ENCODE results near the gene LMX1B.

The LMX1B gene

DNA sequence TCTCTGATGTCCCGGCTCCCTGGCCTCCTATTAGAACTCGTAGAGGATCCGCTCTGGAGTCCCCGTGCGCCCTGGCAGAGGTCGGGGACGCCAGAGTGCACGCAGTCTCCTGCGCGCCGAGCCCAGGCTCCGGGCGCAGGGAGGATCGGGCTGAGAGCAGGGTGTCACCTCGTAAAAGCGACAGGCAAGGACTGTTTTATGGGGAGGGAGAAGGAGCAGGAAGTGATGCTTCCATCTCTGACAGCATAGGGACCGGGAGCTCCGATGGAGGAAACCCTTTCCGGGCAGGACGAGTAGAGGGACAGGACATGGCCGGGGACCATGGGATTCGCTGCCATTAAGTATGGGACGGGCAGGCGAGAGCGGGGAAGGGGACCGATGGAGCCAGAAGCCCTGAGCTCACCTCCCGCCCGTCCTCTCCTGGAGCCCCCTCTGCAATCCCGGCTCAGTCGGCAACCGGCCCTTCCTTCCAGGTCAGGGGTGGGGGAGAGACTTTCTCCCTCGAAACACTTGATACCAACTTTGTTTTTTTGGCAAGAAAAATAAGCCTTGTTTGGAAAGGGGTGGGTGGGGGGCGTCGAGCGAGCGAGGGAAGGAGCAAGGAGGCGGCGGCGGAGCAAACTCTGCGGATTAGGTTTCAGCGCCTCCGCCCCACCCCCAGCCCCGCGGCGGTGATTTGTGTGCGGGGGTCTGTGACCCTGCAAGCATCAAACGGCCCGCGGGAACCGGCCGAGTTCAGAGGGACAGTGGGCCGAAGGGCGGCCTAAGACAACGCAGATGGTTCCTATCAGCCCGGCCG, 12.6 kb downstream of the LMX1B start:
- peak overlapping the region; percentile 29 for H3K4me3 ChIP-seq (ENCODE audit: low read depth, low read length)
- TF ChIP-seq, protein P1, sequence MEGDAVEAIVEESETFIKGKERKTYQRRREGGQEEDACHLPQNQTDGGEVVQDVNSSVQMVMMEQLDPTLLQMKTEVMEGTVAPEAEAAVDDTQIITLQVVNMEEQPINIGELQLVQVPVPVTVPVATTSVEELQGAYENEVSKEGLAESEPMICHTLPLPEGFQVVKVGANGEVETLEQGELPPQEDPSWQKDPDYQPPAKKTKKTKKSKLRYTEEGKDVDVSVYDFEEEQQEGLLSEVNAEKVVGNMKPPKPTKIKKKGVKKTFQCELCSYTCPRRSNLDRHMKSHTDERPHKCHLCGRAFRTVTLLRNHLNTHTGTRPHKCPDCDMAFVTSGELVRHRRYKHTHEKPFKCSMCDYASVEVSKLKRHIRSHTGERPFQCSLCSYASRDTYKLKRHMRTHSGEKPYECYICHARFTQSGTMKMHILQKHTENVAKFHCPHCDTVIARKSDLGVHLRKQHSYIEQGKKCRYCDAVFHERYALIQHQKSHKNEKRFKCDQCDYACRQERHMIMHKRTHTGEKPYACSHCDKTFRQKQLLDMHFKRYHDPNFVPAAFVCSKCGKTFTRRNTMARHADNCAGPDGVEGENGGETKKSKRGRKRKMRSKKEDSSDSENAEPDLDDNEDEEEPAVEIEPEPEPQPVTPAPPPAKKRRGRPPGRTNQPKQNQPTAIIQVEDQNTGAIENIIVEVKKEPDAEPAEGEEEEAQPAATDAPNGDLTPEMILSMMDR (IDR thresholded peaks at IDR 0.05; ENCODE audit: borderline replicate concordance, insufficient read depth, low read depth, low read length): no peak

DNA sequence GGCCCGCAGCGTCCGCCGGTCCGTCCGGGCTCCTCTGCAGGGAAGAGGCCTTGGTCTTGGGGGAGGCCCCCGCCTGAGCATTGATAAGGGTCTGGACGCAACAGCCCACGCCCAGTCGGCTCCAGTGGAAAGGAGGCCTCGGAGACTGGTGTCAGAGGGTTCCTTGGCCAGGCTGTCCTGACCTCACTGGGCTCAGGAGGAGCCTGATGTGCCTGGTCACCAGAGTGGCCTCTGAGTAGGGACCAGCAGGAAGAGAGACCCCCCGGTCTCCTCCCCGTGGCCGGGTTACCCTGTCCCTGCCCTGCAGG, 13.2 kb downstream of the LMX1B start:
- TF ChIP-seq, protein P1 (IDR thresholded peaks at IDR 0.05; ENCODE audit: borderline replicate concordance, insufficient read depth, low read depth, low read length): no peak
- H3K4me3 ChIP-seq (ENCODE audit: low read depth, low read length): no peak overlapping the region

DNA sequence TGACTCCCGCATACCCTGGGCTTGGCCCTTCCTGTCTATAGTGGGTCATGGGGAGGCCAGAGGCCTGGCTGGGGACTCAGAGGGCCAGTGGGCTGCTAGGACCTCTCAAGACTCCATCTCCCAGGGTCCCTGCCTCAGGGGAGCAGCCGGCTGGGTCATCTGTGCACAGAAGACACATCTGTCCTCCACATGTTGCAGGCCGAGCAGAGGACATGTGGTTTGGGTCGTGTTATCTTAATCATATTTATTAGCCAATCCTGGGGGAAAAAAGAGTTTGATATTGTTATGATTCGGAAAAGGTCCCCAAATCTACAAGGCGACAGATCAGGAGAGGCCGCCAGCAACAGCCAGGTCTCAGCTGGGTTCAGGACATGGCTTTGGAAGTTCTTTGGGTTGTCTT, 14.4 kb downstream of the LMX1B start:
- TF ChIP-seq, protein P1 (IDR thresholded peaks at IDR 0.05; ENCODE audit: borderline replicate concordance, insufficient read depth, low read depth, low read length): no peak
- no peak overlapping the region for H3K4me3 ChIP-seq (ENCODE audit: low read depth, low read length)

GRCh38 chr9:126628969-126629674, 15.4 kb downstream of the LMX1B start:
- H3K4me3 ChIP-seq (ENCODE audit: low read depth, low read length): no peak overlapping the region
- TF ChIP-seq, protein P1 (IDR thresholded peaks at IDR 0.05; ENCODE audit: borderline replicate concordance, insufficient read depth, low read depth, low read length): no peak

GRCh38 chr9:126630458-126631237, 16.9 kb downstream of the LMX1B start:
- TF ChIP-seq, protein P1 (IDR thresholded peaks at IDR 0.05; ENCODE audit: borderline replicate concordance, insufficient read depth, low read depth, low read length): no peak
- H3K4me3 ChIP-seq (ENCODE audit: low read depth, low read length): no peak overlapping the region

DNA sequence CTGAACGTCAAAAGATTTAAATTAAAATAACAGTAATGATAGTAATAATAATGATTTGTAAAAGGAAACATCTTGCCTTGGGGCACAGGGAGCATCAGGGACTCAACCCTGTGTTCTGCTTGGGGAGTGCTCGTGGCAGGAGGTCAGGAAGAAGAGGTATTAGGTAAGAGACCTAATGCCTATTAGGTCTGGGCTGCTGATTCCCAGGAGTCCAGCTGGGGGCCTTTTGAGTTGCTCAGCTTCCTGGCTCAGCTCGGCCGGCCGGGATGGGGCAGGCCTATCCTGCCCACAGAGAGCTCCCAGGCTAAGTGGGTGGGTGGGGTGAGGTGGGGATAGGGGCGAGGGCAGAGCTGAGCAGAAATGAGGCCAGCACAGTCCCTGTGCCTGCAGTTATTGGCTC, 17.5 kb downstream of the LMX1B start:
- TF ChIP-seq, protein P1 (IDR thresholded peaks at IDR 0.05; ENCODE audit: borderline replicate concordance, insufficient read depth, low read depth, low read length): no peak
- no peak overlapping the region for H3K4me3 ChIP-seq (ENCODE audit: low read depth, low read length)

Data from GM12875 (cell line).